Stimulated activated CD8-positive, alpha-beta memory T cell treated with anti-CD3 and anti-CD28 coated beads, Interleukin-12 subunit alpha, Interleukin-12 subunit beta, amount 100 ng/mL, for 1 hour (primary cell): ENCODE results near the gene CELSR1.

Experiments used
- DNase-seq: peaks from one replicate; pipeline ENCODE4 v3.0.0-alpha.2; 2020; ENCODE audit warnings: low read depth

CELSR1 gene

GRCh38 chr22:46459347-46460065 lies 77.9 kb downstream of the CELSR1 start:
- no peak for DNase-seq

- no peak for DNase-seq
Measured at GRCh38 chr22:46458525-46458924, 78.9 kb downstream of the CELSR1 start.

- DNase-seq = no peak
Measured at GRCh38 chr22:46457502-46458488, 79.6 kb downstream of the CELSR1 start.

- no peak for DNase-seq
Measured at GRCh38 chr22:46456818-46457163, 80.6 kb downstream of the CELSR1 start.

- DNase-seq = no peak
Measured at GRCh38 chr22:46455446-46455845, 82.0 kb downstream of the CELSR1 start.

- DNase-seq = no peak
Measured at GRCh38 chr22:46454504-46455269, 82.7 kb downstream of the CELSR1 start.

- DNase-seq = no peak
Measured at GRCh38 chr22:46453829-46454503, 83.5 kb downstream of the CELSR1 start.

GRCh38 chr22:46453006-46453828 lies 84.2 kb downstream of the CELSR1 start:
- DNase-seq = no peak

- DNase-seq = no peak
Measured at GRCh38 chr22:46452195-46453005, 85.0 kb downstream of the CELSR1 start.

GRCh38 chr22:46451741-46452140 lies 85.7 kb downstream of the CELSR1 start:
- no peak for DNase-seq

GRCh38 chr22:46450931-46451561 lies 86.4 kb downstream of the CELSR1 start:
- DNase-seq = no peak

- DNase-seq = no peak
Measured at GRCh38 chr22:46449974-46450745, 87.3 kb downstream of the CELSR1 start.

GRCh38 chr22:46449116-46449691 lies 88.2 kb downstream of the CELSR1 start:
- no peak for DNase-seq

- no peak for DNase-seq
Measured at GRCh38 chr22:46448333-46448732, 89.1 kb downstream of the CELSR1 start.

GRCh38 chr22:46447906-46448305 lies 89.5 kb downstream of the CELSR1 start:
- DNase-seq = no peak

- DNase-seq = no peak
Measured at GRCh38 chr22:46446799-46447198, 90.6 kb downstream of the CELSR1 start.

GRCh38 chr22:46445771-46446420 lies 91.5 kb downstream of the CELSR1 start:
- no peak for DNase-seq

- DNase-seq = no peak
Measured at GRCh38 chr22:46444390-46444854, 93.0 kb downstream of the CELSR1 start.
